ENCODE measurements around the gene NOC4L.

NOC4L gene

GRCh38 chr12:132181570-132182200 lies 37.4 kb downstream of the NOC4L start:
- WGBS (ENCODE audit: extremely low coverage, insufficient coverage, insufficient read length): no CpG with 5 or more reads among the region's 33 CpGs
- Histone ChIP-seq H3K27ac (ENCODE audit: low read depth, low read length) (no peak overlapping the region), H4K8ac (ENCODE audit: low read depth, low read length) (no peak overlapping the region)

GRCh38 chr12:132182206-132182710 lies 38.0 kb downstream of the NOC4L start:
- Histone ChIP-seq H3K36me3 (ENCODE audit: control insufficient read depth in 1 of 2, insufficient read depth in 2 of 2, low read length in 2 of 2) (no peaks in the 10 kb centered on the region), H2BK120ac (ENCODE audit: insufficient read depth, low read length, poor library complexity) (no peak overlapping the region), H3K9me3 (ENCODE audit: insufficient read depth, low read depth, low read length) (peaks cover 17% of the 10 kb centered on the region), H3K79me1 (ENCODE audit: low read length) (no peaks in the 10 kb centered on the region), H4K91ac (ENCODE audit: low read depth, low read length) (no peak overlapping the region), H2AFZ (ENCODE audit: insufficient read depth, low read length, poor library complexity) (no peak overlapping the region), H2AK5ac (ENCODE audit: low read length) (no peak overlapping the region), H3K14ac (ENCODE audit: low read length) (no peak overlapping the region), H2BK12ac (ENCODE audit: low read length) (no peak overlapping the region), H4K12ac (ENCODE audit: low read depth, low read length) (no peak overlapping the region), H3K4me3 (ENCODE audit: low read depth, low read length) (no peak overlapping the region), H3K27me3 (ENCODE audit: insufficient read depth, low read length) (no peaks in the 10 kb centered on the region), H4K8ac (ENCODE audit: low read depth, low read length) (no peak overlapping the region), H3K4me1 (ENCODE audit: control insufficient read depth in 1 of 2, insufficient read depth in 2 of 2, low read length in 2 of 2) (no peaks in the 10 kb centered on the region), H3K9ac (ENCODE audit: low read length) (no peak overlapping the region), H3K79me2 (ENCODE audit: control insufficient read depth, insufficient read depth, low read length, poor library complexity) (no peaks in the 10 kb centered on the region), H3K27ac (ENCODE audit: low read depth, low read length) (no peak overlapping the region), H3K4me2 (ENCODE audit: low read length) (no peak overlapping the region), H3K4ac (ENCODE audit: low read depth, low read length) (no peak overlapping the region), H3K23ac (ENCODE audit: low read length) (no peak overlapping the region), H2BK5ac (ENCODE audit: low read depth, low read length, poor library complexity) (no peak overlapping the region), H3K18ac (ENCODE audit: low read length) (no peak overlapping the region)
- WGBS (ENCODE audit: extremely low coverage, insufficient coverage, insufficient read length): no CpG with 5 or more reads among the region's 21 CpGs
- DNase-seq: no peak

More at GRCh38 chr12:132181570-132182200, 37.4 kb downstream of the NOC4L start:
- no peaks in the 10 kb centered on the region for H3K36me3 ChIP-seq (ENCODE audit: control insufficient read depth in 1 of 2, insufficient read depth in 2 of 2, low read length in 2 of 2)
- no peak overlapping the region for H2AK5ac ChIP-seq (ENCODE audit: low read length)
- no peaks in the 10 kb centered on the region for H3K27me3 ChIP-seq (ENCODE audit: insufficient read depth, low read length)
- H3K4ac ChIP-seq (ENCODE audit: low read depth, low read length): no peak overlapping the region
- no peaks in the 10 kb centered on the region for H3K79me1 ChIP-seq (ENCODE audit: low read length)
- no peak for DNase-seq
- H3K9ac ChIP-seq (ENCODE audit: low read length): no peak overlapping the region
- H3K4me1 ChIP-seq (ENCODE audit: control insufficient read depth in 1 of 2, insufficient read depth in 2 of 2, low read length in 2 of 2): no peaks in the 10 kb centered on the region
- no peak overlapping the region for H3K14ac ChIP-seq (ENCODE audit: low read length)
- H3K4me2 ChIP-seq (ENCODE audit: low read length): no peak overlapping the region
- no peak overlapping the region for H2BK120ac ChIP-seq (ENCODE audit: insufficient read depth, low read length, poor library complexity)
- H2AFZ ChIP-seq (ENCODE audit: insufficient read depth, low read length, poor library complexity): no peak overlapping the region
- H3K4me3 ChIP-seq (ENCODE audit: low read depth, low read length): peak overlapping the region; percentile 42
- H2BK5ac ChIP-seq (ENCODE audit: low read depth, low read length, poor library complexity): no peak overlapping the region
- H3K79me2 ChIP-seq (ENCODE audit: control insufficient read depth, insufficient read depth, low read length, poor library complexity): no peaks in the 10 kb centered on the region
- no peak overlapping the region for H4K12ac ChIP-seq (ENCODE audit: low read depth, low read length)
- H3K18ac ChIP-seq (ENCODE audit: low read length): no peak overlapping the region
- no peak overlapping the region for H4K91ac ChIP-seq (ENCODE audit: low read depth, low read length)
- peaks cover 17% of the 10 kb centered on the region for H3K9me3 ChIP-seq (ENCODE audit: insufficient read depth, low read depth, low read length)
- no peak overlapping the region for H3K23ac ChIP-seq (ENCODE audit: low read length)
- no peak overlapping the region for H2BK12ac ChIP-seq (ENCODE audit: low read length)

DNA sequence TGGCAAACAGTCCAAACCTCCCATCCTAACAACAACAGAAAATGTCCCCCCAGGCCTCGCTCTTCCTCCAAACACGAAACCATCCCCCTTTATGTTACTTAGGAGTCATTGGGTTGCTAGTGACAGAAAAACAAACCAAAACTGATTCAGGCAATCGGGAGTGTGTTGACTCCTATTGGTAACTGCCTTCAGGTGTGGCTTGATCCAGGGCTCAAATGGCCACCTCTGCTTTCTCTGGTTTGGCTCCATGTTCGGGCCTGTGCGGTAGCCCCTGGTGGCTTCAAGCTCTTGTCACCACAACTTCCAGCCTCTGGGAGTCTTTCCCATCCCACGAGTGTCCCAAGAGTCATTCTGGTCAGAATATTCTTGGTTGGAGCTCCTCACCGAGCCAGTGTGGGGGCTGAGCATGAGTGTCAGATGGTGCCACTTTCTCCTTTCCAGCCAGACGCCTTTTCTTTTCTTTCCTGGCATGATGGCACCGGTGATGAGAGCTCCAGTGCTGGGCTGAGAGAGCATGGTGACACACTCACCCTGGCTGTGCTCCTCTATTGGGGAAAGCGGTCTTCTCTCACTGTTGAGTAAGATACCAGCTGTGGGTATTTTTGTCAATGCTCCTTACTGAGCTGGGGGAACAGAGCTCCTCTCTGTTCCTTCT lies 38.6 kb downstream of the NOC4L start:
- DNase-seq: no peak
- H2BK12ac ChIP-seq (ENCODE audit: low read length): no peak overlapping the region
- no peak overlapping the region for H3K23ac ChIP-seq (ENCODE audit: low read length)
- no peak overlapping the region for H4K91ac ChIP-seq (ENCODE audit: low read depth, low read length)
- H3K9ac ChIP-seq (ENCODE audit: low read length): no peak overlapping the region
- no peaks in the 10 kb centered on the region for H3K36me3 ChIP-seq (ENCODE audit: control insufficient read depth in 1 of 2, insufficient read depth in 2 of 2, low read length in 2 of 2)
- H3K4me1 ChIP-seq (ENCODE audit: control insufficient read depth in 1 of 2, insufficient read depth in 2 of 2, low read length in 2 of 2): no peaks in the 10 kb centered on the region
- no peaks in the 10 kb centered on the region for H3K79me1 ChIP-seq (ENCODE audit: low read length)
- no CpG with 5 or more reads among the region's 10 CpGs for WGBS (ENCODE audit: extremely low coverage, insufficient coverage, insufficient read length)
- H3K4ac ChIP-seq (ENCODE audit: low read depth, low read length): no peak overlapping the region
- no peak overlapping the region for H2BK120ac ChIP-seq (ENCODE audit: insufficient read depth, low read length, poor library complexity)
- no peaks in the 10 kb centered on the region for H3K27me3 ChIP-seq (ENCODE audit: insufficient read depth, low read length)
- H3K27ac ChIP-seq (ENCODE audit: low read depth, low read length): no peak overlapping the region
- H2AK5ac ChIP-seq (ENCODE audit: low read length): no peak overlapping the region
- H3K4me3 ChIP-seq (ENCODE audit: low read depth, low read length): no peak overlapping the region
- H2AFZ ChIP-seq (ENCODE audit: insufficient read depth, low read length, poor library complexity): no peak overlapping the region
- H4K8ac ChIP-seq (ENCODE audit: low read depth, low read length): no peak overlapping the region
- no peak overlapping the region for H3K18ac ChIP-seq (ENCODE audit: low read length)
- no peaks in the 10 kb centered on the region for H3K79me2 ChIP-seq (ENCODE audit: control insufficient read depth, insufficient read depth, low read length, poor library complexity)
- H3K14ac ChIP-seq (ENCODE audit: low read length): no peak overlapping the region
- H3K4me2 ChIP-seq (ENCODE audit: low read length): no peak overlapping the region
- no peak overlapping the region for H2BK5ac ChIP-seq (ENCODE audit: low read depth, low read length, poor library complexity)
- peaks cover 17% of the 10 kb centered on the region for H3K9me3 ChIP-seq (ENCODE audit: insufficient read depth, low read depth, low read length)
- H4K12ac ChIP-seq (ENCODE audit: low read depth, low read length): no peak overlapping the region

DNA sequence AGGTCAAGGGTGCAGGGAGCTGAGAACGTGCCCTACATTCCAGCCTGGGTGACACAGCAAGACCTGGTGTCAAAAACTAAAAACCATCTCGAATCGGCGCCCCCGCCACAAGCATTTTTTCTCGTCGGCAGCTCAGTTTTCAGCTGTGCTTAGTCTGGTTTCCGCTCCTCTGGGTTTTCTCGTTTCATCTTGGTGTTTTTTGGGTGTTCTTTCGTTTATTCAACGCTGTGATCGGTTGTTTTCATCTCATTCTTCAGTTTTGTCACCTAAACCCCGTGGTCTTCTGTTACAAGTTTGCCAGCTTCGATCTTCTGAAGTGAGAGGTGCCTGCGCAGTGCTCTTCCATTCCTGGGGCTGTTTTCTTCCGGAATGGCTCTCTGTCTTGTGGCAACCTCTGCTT lies 41.4 kb downstream of the NOC4L start:
- no peak overlapping the region for H2BK5ac ChIP-seq (ENCODE audit: low read depth, low read length, poor library complexity)
- no peak overlapping the region for H3K23ac ChIP-seq (ENCODE audit: low read length)
- no peak overlapping the region for H3K27ac ChIP-seq (ENCODE audit: low read depth, low read length)
- no peak overlapping the region for H4K12ac ChIP-seq (ENCODE audit: low read depth, low read length)
- H3K79me1 ChIP-seq (ENCODE audit: low read length): peaks cover 7% of the 10 kb centered on the region
- no peak overlapping the region for H2BK12ac ChIP-seq (ENCODE audit: low read length)
- no peaks in the 10 kb centered on the region for H3K36me3 ChIP-seq (ENCODE audit: control insufficient read depth in 1 of 2, insufficient read depth in 2 of 2, low read length in 2 of 2)
- no peak overlapping the region for H3K4me2 ChIP-seq (ENCODE audit: low read length)
- no peak overlapping the region for H3K4ac ChIP-seq (ENCODE audit: low read depth, low read length)
- DNase-seq: no peak
- H3K14ac ChIP-seq (ENCODE audit: low read length): no peak overlapping the region
- peaks cover 11% of the 10 kb centered on the region for H3K27me3 ChIP-seq (ENCODE audit: insufficient read depth, low read length)
- H2AFZ ChIP-seq (ENCODE audit: insufficient read depth, low read length, poor library complexity): no peak overlapping the region
- no peak overlapping the region for H3K18ac ChIP-seq (ENCODE audit: low read length)
- H3K9ac ChIP-seq (ENCODE audit: low read length): no peak overlapping the region
- no peak overlapping the region for H4K8ac ChIP-seq (ENCODE audit: low read depth, low read length)
- no CpG with 5 or more reads among the region's 16 CpGs for WGBS (ENCODE audit: extremely low coverage, insufficient coverage, insufficient read length)
- no peak overlapping the region for H4K91ac ChIP-seq (ENCODE audit: low read depth, low read length)
- H2BK120ac ChIP-seq (ENCODE audit: insufficient read depth, low read length, poor library complexity): no peak overlapping the region
- H3K4me1 ChIP-seq (ENCODE audit: control insufficient read depth in 1 of 2, insufficient read depth in 2 of 2, low read length in 2 of 2): peaks cover 9 to 10% of the 10 kb centered on the region in 2 experiments
- peaks cover 2% of the 10 kb centered on the region for H3K79me2 ChIP-seq (ENCODE audit: control insufficient read depth, insufficient read depth, low read length, poor library complexity)
- no peak overlapping the region for H3K4me3 ChIP-seq (ENCODE audit: low read depth, low read length)
- peaks cover 18% of the 10 kb centered on the region for H3K9me3 ChIP-seq (ENCODE audit: insufficient read depth, low read depth, low read length)
- no peak overlapping the region for H2AK5ac ChIP-seq (ENCODE audit: low read length)

Data from trophoblast cell (in vitro differentiated cells and primary cell).